Left lobe of liver (tissue), 2 donors: ENCODE data around the gene RPRD2. TPM values are rescaled to one million over a fixed set of nuclear protein-coding genes. Genes with fewer than 3 reads are reported as not detected.
"Not testable (repeated sequence)": the region's sequence is repeated elsewhere in the genome, so short reads cannot be mapped to it uniquely, and the experiment has no call there.

ENCODE experiments used
- ATAC-seq: fragments of 200-7000 bp; cut with Tn5 transposase; one replicate; pipeline ENCODE4 v1.9.1; 2020; ENCODE audit warnings: mild to moderate bottlenecking, moderate library complexity
- DNase-seq: peaks from one replicate; pipeline ENCODE4 v3.0.0-alpha.2; 2020; ENCODE audit warnings: low spot score
- total RNA-seq: library from RNA; stranded (reverse); gene quantifications from one replicate; pipeline ENCODE4 v1.2.1, GENCODE V29; 2021
- donor health status: DM: no; HTN: no; CAD: no; lungs with moderate emphysema.
- donor health status: DM: no; HTN: yes; CAD: no.

RPRD2 gene
- total RNA-seq, 1 donor from 2014 or later = 12.8 TPM

DNA sequence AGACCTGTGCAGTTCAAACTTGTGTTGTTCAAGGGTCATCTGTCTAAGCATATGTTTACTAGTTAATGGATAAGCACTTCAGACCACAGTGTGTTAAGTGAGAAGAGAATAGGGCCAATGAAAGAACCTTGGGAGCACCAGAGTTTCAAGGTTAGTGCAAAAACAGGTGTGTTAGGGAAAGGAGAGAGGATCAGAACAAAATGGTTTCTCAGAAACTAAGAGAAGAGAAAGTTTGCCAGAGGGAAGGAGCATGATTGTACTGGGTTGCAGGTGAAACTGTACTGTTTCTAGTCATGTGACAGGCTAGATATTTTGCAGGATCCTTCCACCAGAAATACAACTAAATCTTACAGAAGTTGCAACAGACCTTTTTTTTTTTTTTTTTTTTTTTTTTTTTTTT is 23.3 kb downstream of the RPRD2 start:
- peak; percentile 82 for ATAC-seq

DNA sequence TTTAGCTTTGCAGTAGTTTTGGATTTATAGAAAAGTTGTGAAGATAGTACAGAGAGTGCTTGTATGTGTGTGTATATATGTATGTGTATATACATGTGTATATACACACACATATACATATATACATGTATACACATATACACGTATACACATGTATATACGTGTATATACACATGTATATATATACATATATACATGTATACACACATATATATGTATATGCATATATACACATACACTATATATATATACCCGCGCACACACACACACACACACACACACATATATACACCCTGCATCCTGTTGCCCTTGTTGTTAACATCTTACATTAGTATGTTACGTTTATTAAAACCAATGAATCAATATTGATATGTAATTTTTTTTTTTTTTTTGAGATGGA is 24.3 kb downstream of the RPRD2 start:
- ATAC-seq = no peak
- no peak for DNase-seq

More for the DNA sequence above, 23.3 kb downstream of the RPRD2 start:
- DNase-seq = peak; percentile 23

DNA sequence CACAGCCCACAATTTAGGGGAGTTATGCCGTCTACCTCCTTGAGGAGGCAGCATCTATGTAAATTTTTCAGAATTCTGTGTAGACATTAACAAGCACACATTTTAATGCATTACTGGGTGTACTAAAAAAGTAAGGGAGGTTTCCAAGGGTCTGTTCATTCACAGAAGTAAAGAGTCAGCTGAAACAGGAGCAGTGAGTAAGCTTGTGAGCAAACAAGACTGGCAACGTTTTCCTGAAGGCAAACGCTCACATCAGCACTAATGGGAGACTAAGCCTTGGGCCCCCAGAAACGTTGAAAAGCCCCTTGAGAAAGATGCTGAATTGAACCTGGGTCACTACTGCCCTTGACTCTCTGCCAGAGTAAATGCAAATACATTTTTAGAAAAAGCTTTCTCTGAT is 25.7 kb downstream of the RPRD2 start:
- no peak for DNase-seq
- ATAC-seq = no peak

DNA sequence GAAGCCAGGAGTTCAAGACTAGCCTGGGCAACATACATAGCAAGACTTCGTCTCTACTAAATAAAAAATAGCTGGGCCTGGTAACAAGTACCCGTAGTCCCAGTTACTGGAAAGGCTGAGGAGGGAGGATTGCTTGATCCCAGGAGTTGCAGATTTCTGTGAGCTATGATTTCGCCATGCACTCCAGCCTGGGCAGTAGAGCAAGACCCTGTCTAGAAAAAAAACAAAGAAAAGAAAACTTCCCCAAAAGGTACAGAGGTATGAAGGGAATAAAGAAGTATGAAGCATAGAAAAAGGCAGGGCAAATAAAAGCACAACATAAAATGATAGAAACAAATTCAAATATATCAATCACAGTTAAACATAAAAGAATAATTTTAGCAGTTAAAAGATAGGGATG is 28.7 kb downstream of the RPRD2 start:
- DNase-seq = no peak
- ATAC-seq = no peak

DNA sequence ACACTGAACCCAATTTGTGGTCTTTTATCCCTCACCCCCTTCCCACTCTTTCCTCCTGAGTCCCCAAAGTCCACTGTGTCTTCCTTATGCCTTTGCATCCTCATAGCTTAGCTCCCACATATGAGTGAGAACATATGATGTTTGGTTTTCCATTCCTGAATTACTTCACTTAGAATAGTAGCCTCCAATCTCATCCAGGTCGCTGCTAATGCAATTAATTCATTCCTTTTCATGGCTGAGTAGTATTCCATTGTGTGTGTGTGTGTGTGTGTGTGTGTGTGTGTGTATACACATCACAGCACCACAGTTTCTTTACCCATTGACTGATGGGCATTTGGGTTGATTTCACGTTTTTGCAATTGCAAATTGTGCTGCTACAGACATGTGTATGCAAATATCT is 31.2 kb downstream of the RPRD2 start:
- DNase-seq = not testable (repeated sequence)

DNA sequence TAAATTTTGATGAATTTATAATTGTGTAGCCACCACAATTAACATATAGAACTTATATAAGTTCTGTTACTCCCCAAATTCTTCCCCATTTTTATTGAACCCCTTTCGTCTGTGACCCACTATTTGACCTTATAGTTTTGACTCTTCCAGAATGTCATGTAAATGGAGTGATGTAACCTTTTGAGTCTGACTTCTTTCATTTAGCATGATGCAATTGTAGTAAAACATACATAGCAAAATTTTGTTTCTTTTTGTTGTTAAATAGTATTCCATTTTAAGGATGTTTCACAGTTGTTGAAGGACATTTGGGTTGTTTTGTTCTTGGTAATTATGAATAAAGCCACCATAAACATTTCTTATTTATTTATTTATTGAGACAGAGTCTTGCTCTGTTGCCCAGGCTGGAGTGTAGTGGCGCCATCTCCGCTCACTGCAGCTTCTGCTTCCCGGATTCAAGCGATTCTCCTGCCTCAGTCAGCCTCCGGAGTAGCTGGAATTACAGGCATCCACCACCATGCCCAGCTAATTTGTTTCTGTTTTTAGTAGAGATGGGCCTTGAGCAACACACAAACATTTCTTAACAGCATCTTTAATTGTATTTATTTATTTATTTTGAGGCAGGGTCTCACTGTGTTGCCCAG is 33.6 kb downstream of the RPRD2 start:
- ATAC-seq = no peak
- DNase-seq = peak; percentile 15

More for the DNA sequence above, 31.2 kb downstream of the RPRD2 start:
- not testable (repeated sequence) for ATAC-seq

DNA sequence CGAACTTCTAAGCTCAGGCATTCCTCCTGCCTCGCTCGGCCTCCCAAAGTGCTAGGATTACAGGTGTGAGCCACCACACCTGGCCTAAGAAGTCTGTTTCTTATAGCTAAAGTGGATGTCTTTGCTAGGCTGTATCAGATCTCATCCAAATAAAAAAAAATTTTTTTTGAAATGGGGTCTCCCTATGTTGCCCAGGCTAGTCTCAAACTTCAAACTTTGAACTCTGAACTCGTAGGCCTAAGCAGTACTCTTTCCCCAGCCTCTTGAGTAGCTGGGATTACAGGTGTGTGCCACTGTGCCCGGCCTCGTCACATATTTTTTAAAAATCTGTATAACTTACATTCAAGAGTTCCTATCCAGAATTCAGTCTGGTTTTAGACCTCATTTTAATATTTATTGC is 40.5 kb downstream of the RPRD2 start:
- DNase-seq (no peak), ATAC-seq (no peak)

DNA sequence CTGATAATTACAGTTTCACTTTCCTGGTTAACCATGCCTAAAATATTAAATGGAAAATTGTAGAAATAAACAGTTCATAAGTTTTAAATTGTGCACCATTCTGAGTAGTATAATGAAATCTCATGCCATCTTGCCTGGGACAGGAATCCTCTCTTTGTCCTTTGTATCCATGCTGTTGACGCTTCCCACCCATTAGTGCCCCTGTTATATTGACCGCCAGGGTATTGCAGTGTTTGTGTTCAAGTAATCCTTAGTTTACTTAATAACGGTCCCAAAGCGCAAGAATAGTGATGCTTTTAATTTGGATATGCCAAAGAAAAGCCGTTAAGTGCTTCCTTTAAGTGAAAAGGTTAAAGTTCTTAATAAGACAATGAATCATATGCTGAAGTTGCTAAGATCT is 41.7 kb downstream of the RPRD2 start:
- DNase-seq (peak; percentile 15), ATAC-seq (no peak)

DNA sequence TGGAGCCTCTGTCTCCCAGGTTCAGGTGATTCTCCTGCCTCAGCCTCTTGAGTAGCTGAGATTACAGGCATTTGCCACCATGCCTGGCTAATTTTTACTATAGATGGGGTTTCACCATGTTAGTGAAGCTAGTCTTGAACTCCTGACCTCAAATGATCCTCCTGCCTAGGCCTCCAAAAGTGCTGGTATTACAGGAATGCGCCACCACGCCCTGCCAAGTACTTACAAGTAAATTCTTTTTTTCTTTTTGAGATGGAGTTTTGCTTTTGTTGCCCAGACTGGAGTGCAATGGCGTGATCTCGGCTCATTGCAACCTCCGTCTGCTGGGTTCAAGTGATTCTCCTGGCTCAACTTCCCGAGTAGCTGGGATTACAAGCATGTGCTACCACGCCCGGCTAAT is 42.5 kb downstream of the RPRD2 start:
- DNase-seq (peak; percentile 8), ATAC-seq (no peak)

DNA sequence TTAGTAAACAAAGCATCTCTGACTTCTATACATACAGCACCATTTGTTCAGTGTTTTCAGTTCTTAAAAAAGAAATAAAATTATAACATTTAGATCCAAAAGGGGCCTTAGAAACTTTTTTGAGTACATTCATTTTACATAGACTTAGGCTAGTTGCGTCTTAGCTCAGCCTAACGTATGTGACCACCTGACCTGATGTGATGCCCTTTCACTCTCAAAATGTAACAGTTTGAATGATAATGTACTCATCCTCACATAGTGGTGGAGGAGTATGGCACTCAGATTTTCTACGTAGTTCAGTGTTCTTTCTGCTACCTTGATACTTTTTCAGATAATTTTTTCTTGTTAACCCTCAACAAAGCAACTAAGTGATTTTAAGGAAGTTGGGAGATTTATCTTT is 43.4 kb downstream of the RPRD2 start:
- ATAC-seq = no peak
- DNase-seq = no peak

DNA sequence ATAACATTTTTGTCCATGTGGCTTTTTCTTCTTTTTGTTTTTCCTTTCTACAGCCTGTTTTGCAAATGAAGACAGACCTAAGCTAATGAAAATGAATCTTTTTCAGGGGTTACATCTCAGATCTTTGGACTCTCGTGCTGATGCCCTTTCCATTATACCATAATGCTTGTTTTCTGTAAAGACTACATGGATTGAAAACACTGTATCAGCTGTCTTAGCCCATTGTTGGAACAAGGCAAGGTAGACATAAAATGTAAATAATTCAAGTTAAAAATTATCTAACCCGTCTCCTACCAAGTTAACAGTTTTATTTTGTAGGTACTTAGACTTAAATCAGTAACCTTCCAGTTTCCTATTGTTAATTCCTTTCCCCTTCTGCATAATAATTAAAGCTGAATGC is 44.9 kb downstream of the RPRD2 start:
- no peak for ATAC-seq
- DNase-seq = no peak

DNA sequence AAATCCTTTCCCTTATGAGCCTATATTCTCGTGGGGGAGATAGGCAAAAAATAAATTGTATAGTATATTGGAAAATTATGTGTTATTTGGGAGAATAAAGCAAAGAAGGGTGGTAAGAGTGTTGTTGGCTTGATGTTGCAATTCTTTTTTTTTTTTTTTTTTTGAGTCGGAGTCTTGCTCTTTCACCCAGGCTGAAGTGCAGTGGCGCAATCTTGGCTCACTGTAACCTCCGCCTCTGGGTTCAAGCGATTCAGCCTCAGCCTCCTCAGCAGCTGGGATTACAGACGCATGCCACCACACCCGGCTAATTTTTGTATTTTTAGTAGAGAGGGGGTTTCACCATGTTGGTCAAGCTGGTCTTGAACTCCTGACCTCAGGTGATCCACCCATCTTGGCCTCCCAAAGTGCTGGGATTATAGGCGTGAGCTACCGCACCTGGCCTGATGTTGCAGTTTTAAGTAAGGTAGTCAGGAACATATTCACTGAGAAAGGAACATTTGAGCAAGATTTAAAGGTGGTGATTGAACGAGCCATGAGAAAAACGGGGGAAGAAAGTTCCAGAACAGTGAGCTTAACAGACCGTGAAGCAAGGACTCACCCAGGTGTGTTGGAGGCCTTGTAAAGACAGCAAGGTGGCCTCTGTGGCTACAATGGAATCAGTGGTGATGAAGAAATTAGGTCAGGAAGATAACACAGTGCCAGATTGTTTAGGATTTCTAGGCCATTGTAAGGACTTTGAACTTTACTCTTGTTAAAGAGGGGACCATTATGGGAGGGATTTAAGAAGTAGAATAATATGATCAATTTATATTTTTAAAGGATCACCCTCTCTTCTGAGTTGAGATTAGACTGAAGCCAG is 45.8 kb downstream of the RPRD2 start:
- peak; percentile 64 for DNase-seq
- peak; percentile 81 for ATAC-seq

DNA sequence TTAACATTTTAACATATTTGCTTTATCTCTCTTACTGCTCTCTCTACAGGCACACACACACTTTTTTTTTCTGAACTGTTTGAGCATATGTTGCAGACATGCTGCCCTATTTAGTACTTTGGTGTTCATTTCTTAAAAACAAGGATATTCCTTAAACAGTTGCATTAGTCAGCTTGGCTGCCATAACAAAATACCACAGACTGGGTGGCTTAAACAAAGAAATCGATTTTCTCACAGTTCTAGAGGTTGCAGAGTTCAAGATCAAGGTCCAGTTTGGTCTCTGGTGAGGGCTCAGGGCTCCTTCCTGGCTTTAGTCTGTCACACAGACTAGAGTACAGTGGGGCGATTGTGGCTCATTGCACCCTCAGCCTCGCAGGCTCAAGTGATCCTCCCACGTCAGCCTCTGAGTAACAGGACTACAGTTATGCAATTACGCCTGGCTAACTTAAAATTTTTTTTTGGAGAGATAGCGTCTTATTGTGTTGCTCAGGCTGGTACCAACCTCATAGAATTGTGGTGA is 46.7 kb downstream of the RPRD2 start:
- DNase-seq = no peak
- ATAC-seq = peak; percentile 52

DNA sequence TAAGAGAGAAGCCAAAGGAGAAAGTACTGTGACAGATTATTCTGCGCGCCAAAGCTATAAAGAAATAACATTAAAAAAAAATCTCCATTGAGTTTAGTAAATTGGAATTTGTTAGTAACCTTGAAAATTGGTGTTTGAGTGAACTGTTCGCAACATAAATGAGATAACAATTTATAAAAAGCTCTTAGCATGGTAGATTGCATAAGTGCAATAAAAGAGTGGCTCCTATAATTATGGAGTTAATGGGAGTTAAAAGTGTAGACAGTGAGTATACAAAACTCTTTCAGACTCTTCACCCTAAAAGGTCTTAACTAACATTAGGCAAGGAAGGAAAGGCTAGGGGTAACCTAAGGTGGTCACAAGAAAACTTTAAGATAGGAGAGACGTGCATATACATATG is 50.6 kb downstream of the RPRD2 start:
- no peak for ATAC-seq
- DNase-seq = no peak

DNA sequence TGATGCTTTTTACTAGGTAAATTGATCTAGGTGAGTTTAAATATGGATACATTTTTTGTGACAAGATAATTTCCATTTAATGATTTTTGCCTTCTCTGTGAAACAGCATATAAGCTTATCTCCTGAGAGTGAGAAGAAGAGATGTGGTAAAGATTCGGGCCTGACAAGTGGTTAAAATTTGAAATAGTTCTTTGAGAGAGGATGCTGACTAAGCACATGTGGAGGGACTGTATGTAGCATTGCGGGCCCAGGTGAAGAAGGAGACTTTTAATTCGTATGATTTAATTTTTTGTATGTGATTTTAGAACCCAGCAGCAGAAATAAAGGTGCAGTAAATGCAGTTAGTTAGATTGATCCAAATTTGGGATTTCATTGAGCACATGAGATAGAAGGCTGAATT is 51.9 kb downstream of the RPRD2 start:
- DNase-seq (no peak), ATAC-seq (no peak)

DNA sequence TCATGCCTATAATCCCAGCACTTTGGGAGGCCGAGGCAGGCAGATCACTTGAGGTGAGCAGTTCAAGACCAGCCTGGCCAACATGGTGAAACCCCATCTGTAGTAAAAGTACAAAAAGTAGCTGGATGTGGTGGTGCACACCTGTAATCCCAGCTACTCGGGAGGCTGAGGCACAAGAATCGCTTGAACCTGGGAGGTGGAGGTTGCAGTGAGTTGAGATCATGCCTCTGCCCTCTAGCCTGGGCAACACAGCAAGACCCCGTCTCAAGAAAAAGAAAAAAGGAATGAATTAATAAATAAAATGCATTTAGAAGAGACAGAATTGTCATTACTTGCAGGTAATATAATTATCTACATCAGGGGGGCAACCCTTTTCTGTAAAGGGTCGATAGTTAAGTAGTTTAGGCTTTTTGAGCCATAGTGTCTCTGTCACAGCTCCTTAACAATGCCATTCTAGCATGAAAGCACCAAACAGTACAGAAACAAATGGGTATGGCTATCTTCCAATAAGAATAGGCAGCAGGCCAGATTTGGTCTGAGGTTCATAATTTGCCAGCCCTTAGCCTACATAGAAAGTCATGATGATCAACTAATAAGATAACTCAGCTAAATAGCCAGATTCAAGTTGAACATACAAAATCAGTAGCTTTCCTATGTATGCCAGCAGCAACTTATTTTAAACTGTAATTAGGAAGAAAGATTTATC is 56.8 kb downstream of the RPRD2 start:
- ATAC-seq = peak; percentile 16
- no peak for DNase-seq

DNA sequence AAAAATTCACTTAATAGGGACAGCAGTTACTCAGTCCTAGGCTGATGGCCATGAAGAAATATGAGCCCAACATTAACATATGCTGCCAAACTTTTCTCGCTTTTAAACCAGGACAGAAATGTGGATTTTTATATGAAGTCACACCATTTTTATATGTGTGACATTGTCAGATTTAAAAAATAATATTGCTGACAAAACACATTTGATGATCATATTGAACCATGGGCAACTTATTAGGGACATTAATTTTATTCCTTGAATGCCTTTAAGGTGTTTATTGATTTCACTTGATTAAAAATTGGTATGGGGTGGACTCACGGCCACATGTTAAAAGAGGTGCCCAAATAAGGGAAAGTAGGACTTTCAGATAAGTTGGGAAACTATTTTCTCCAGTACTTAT is 58.6 kb downstream of the RPRD2 start:
- DNase-seq (no peak), ATAC-seq (no peak)

DNA sequence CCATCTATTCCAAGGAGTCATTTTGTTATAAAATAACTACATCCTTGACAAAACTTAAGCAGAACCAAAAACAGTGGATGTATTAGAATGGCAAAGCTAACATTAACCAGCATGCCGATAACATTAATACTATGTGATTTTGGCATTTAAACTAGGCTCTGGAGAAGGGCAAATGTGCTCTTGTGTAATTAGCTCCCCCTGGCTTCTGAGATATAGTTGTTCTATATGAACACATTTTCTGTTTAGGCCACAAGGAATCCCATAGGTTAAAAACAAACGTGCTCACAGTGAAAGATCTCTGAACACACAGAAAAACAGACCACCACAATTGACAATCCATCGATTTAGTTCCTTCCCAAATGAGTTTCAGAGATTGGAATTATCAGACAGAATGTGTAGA is 65.9 kb downstream of the RPRD2 start:
- peak; percentile 41 for ATAC-seq
- DNase-seq = no peak

DNA sequence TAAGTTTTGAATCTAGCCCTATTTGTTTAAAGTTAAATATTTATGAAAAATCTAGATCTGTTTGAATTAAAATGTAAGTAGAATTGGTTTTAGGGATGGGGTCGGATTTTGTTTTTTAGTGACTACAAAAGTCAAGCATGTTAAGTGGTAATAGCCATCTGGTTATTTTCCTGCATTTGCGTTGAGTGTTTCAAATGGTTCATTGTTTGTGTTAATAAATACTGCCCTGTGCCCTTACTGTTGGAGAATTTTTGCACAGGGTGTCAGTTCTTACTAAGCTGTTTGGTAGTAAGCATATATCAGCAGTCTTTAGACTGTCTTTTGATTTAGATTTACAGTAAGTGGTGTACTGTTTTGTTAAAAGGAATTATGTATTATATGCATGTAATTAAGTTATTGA is 77.2 kb downstream of the RPRD2 start:
- ATAC-seq = no peak
- no peak for DNase-seq

DNA sequence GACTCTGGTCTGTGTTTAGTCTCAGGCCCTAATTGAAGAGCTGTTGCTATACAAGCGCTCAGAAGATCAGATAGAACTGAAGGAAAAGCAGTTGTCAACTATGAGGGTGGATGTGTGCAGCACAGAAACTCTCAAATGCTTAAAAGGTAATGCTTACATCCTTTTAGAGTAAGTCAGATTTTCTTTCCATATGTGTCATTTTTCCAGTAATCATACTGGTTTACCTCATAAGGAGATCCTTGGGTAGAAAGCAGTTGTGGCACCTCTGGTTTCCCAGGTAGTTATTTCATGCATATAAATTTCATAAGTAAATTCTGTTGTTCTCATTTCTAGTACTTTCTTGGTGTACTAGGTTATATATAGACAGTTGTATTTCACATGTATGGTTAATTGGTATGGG is 80.3 kb downstream of the RPRD2 start:
- ATAC-seq (no peak), DNase-seq (no peak)

DNA sequence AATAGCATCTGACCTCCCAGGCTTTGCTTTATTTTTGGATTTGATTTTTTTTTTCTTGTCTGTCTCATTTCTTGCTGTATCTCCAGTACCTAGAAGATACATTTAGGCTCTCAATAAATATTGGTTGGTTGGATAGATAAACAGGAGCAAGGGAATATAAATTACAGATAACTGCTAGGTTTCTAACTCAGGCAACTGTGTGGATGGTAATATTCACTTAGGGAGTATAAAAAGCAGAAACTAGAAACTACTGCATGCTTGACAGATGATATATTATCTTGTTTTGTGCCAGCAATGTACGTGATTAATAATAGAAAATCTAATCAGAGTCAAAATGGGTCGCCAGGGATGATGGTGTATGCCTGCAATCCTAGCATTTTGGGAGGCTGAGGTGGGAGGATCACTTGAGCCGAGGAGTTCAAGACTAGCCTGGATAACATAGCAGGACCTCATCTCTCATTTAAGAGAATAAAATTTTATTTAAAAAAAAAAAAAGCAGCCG is 92.2 kb downstream of the RPRD2 start:
- ATAC-seq = no peak
- no peak for DNase-seq
